H1 (cell line): ENCODE results near the gene DOK3. TPM values are rescaled to one million over a fixed set of nuclear protein-coding genes. Genes with fewer than 3 reads are reported as not detected.

Source experiments
- CTCF ChIA-PET: fragments of 300-600 bp; sonication (Branson Sonifier 250); formaldehyde crosslinking; loops from one replicate; lab custom pipeline; 2021; ENCODE audit not compliant: partially characterized antibody; lab: Charles Lee
- POLR2A ChIA-PET: fragments of 300-600 bp; sonication (Branson Sonifier 250); formaldehyde crosslinking; loops from one replicate; lab custom pipeline; 2021; ENCODE audit warnings: inconsistent platforms; ENCODE audit not compliant: partially characterized antibody; lab: Charles Lee
- DNase-seq, 2 experiments: peaks; one replicate each; pipeline versions ENCODE4 v3.0.0 to v3.0.0-alpha.2; 2010 to 2022; ENCODE audit warnings: low spot score in 2 of 2, low read depth in 1 of 2, mixed read lengths in 1 of 2
- FAIRE-seq: peaks from 2 replicates; lab custom pipeline; 2011; peaks lifted over from hg19 to GRCh38; lab: Jason Lieb, UNC
- H2AFZ ChIP-seq: 2 replicates; pipeline ENCODE4 v1.8.1; 2012; ENCODE audit warnings: low read length, inconsistent platforms
- H2AK5ac ChIP-seq: 2 replicates; pipeline ENCODE4 v1.6.1; 2013; ENCODE audit warnings: low read depth, low read length
- H2BK120ac ChIP-seq: replicated peaks from 2 replicates; pipeline ENCODE3; 2013; ENCODE audit warnings: low read depth, low read length, inconsistent platforms
- H2BK12ac ChIP-seq: 2 replicates; pipeline ENCODE4 v1.6.1; 2013; ENCODE audit warnings: low read depth, low read length
- H2BK15ac ChIP-seq: 2 replicates; pipeline ENCODE4 v1.6.1; 2013; ENCODE audit warnings: low read length
- H2BK20ac ChIP-seq: 2 replicates; pipeline ENCODE4 v1.6.1; 2013; ENCODE audit warnings: low read length
- H2BK5ac ChIP-seq: 2 replicates; pipeline ENCODE4 v1.6.1; 2013; ENCODE audit warnings: low read depth, low read length
- H3K14ac ChIP-seq: 2 replicates; pipeline ENCODE4 v1.6.1; 2013; ENCODE audit warnings: inconsistent platforms; ENCODE audit not compliant: insufficient read length
- H3K18ac ChIP-seq: 2 replicates; pipeline ENCODE4 v1.6.1; 2013; ENCODE audit warnings: low read length; ENCODE audit errors: extremely low read depth
- H3K23ac ChIP-seq: 2 replicates; pipeline ENCODE4 v1.6.1; 2013; ENCODE audit warnings: inconsistent platforms; ENCODE audit not compliant: insufficient read length
- H3K23me2 ChIP-seq: 2 replicates; pipeline ENCODE4 v1.6.1; 2013; ENCODE audit warnings: low read depth, low read length
- H3K27ac ChIP-seq: 2 replicates; pipeline ENCODE4 v1.6.1; 2011; ENCODE audit warnings: low read depth, low read length, inconsistent platforms
- H3K27me3 ChIP-seq, 4 experiments: replicated peaks in 1 of 4; 1 replicate in 1 of 4; 2 replicates in 3 of 4; pipeline versions ENCODE4 v1.6.1 to v1.8.1; 2011 to 2013; ENCODE audit warnings: low read length in 3 of 4, mild to moderate bottlenecking in 3 of 4, inconsistent platforms in 2 of 4, mixed read lengths in 2 of 4, moderate library complexity in 1 of 4; ENCODE audit not compliant: control insufficient read depth in 3 of 4, insufficient read depth in 3 of 4; ENCODE audit errors: extremely low read depth in 1 of 4
- H3K36me3 ChIP-seq, 4 experiments: 2 replicates each; pipeline versions ENCODE4 v1.6.1 to v1.8.1; 2011 to 2013; ENCODE audit warnings: mild to moderate bottlenecking in 4 of 4, low read length in 3 of 4, moderate library complexity in 2 of 4, control low read depth in 1 of 4, inconsistent platforms in 1 of 4; ENCODE audit not compliant: insufficient read depth in 4 of 4, control insufficient read depth in 2 of 4
- H3K4ac ChIP-seq: replicated peaks from 2 replicates; pipeline ENCODE3; 2013; ENCODE audit warnings: low read length, low read depth, mixed read lengths, inconsistent platforms; ENCODE audit not compliant: insufficient read length
- H3K4me1 ChIP-seq, 4 experiments: replicated peaks in 1 of 4; 1 replicate in 1 of 4; 2 replicates in 3 of 4; pipeline versions ENCODE4 v1.6.1 to v1.8.1; 2011 to 2013; ENCODE audit warnings: low read length in 3 of 4, inconsistent platforms in 2 of 4, mixed read lengths in 1 of 4; ENCODE audit not compliant: insufficient read depth in 4 of 4, control insufficient read depth in 3 of 4
- H3K4me2 ChIP-seq, 2 experiments: 2 replicates each; pipeline versions ENCODE4 v1.6.1 to v1.8.1; 2011 to 2013; ENCODE audit warnings: low read depth in 2 of 2, low read length in 2 of 2, control low read depth in 1 of 2, inconsistent platforms in 1 of 2, mild to moderate bottlenecking in 1 of 2; ENCODE audit not compliant: insufficient read depth in 1 of 2
- H3K4me3 ChIP-seq, 4 experiments: fragments of 200-600, 300-600 bp in 1 of 4; sonication (generic), shearing (Covaris generic), sonication (Bioruptor Twin) in 1 of 4; 2 replicates each; pipeline versions ENCODE4 v1.5.1 to v1.8.1; 2011 to 2016; ENCODE audit warnings: low read length in 4 of 4, low read depth in 3 of 4, control low read depth in 2 of 4, inconsistent platforms in 2 of 4, mild to moderate bottlenecking in 2 of 4, mixed read lengths in 1 of 4, moderate library complexity in 1 of 4; ENCODE audit not compliant: insufficient read depth in 2 of 4; ENCODE audit errors: extremely low read depth in 1 of 4
- H3K56ac ChIP-seq: replicated peaks from 2 replicates; pipeline ENCODE3; 2013; ENCODE audit warnings: low read depth, mild to moderate bottlenecking, mixed read lengths, low read length, inconsistent platforms; ENCODE audit not compliant: insufficient read length
- H3K79me1 ChIP-seq: 2 replicates; pipeline ENCODE4 v1.6.1; 2013; ENCODE audit warnings: low read depth, low read length, control low read depth
- H3K79me2 ChIP-seq, 2 experiments: 2 replicates each; pipeline versions ENCODE4 v1.6.1 to v1.8.1; 2012 to 2013; ENCODE audit warnings: low read length in 2 of 2, mild to moderate bottlenecking in 2 of 2, inconsistent platforms in 1 of 2; ENCODE audit not compliant: insufficient read depth in 2 of 2, control insufficient read depth in 1 of 2
- H3K9ac ChIP-seq, 4 experiments: replicated peaks in 1 of 4; 1 replicate in 1 of 4; 2 replicates in 3 of 4; pipeline versions ENCODE4 v1.6.1 to v1.8.1; 2011 to 2013; ENCODE audit warnings: low read depth in 3 of 4, low read length in 3 of 4, control low read depth in 2 of 4, mild to moderate bottlenecking in 2 of 4, moderate library complexity in 2 of 4, inconsistent platforms in 1 of 4; ENCODE audit errors: extremely low read depth in 1 of 4
- H3K9me3 ChIP-seq, 2 experiments: 2 replicates each; pipeline versions ENCODE4 v1.6.1 to v1.8.1; 2012 to 2013; ENCODE audit warnings: mild to moderate bottlenecking in 2 of 2, moderate library complexity in 2 of 2, control low read depth in 1 of 2, inconsistent platforms in 1 of 2, low read depth in 1 of 2, low read length in 1 of 2, mixed read lengths in 1 of 2; ENCODE audit not compliant: insufficient read depth in 2 of 2
- H4K20me1 ChIP-seq, 2 experiments: replicated peaks in 1 of 2; 2 replicates each; pipeline versions ENCODE3 to v1.8.1; 2011 to 2013; ENCODE audit warnings: inconsistent platforms in 2 of 2, low read length in 2 of 2, mild to moderate bottlenecking in 1 of 2; ENCODE audit not compliant: insufficient read depth in 2 of 2, control insufficient read depth in 1 of 2
- H4K5ac ChIP-seq: 2 replicates; pipeline ENCODE4 v1.6.1; 2013; ENCODE audit warnings: low read length, low read depth, mixed read lengths, inconsistent platforms; ENCODE audit not compliant: insufficient read length
- H4K8ac ChIP-seq: 2 replicates; pipeline ENCODE4 v1.8.0; 2013; ENCODE audit warnings: mild to moderate bottlenecking, moderate library complexity, low read length, inconsistent platforms; ENCODE audit not compliant: insufficient read depth; ENCODE audit errors: extremely low read depth
- H4K91ac ChIP-seq: replicated peaks from 2 replicates; pipeline ENCODE3; 2013; ENCODE audit warnings: low read length, mixed read lengths, inconsistent platforms; ENCODE audit not compliant: insufficient read length
- ATF3 ChIP-seq: IDR thresholded peaks from 2 replicates; pipeline ENCODE4 v1.6.1; 2011; ENCODE audit warnings: low read depth, mild to moderate bottlenecking, low read length; ENCODE audit not compliant: insufficient read depth
- GTF2F1 ChIP-seq: IDR thresholded peaks from 2 replicates; pipeline ENCODE4 v1.6.1; 2012; ENCODE audit warnings: low read depth, low read length, improper control_type of control experiment, borderline replicate concordance
- KDM4A ChIP-seq: IDR thresholded peaks from one replicate; pipeline ENCODE4 v1.7.1; 2012; ENCODE audit warnings: low read depth, mild to moderate bottlenecking, moderate library complexity, low read length, inconsistent platforms; ENCODE audit not compliant: severe bottlenecking
- SP4 ChIP-seq: IDR thresholded peaks from 2 replicates; pipeline ENCODE4 v1.6.1; 2012; ENCODE audit warnings: low read length, inconsistent platforms
- WGBS, 2 experiments: shearing (Covaris generic) in 1 of 2; methylation state at CpG; one replicate each; pipeline versions ENCODE4 v1.1.6 to v1.1.7; 2013 to 2015; ENCODE audit warnings: low lambda C conversion rate in 2 of 2, mixed read lengths in 2 of 2, inconsistent platforms in 1 of 2, low coverage in 1 of 2, missing lambda C conversion rate in 1 of 2; ENCODE audit not compliant: insufficient replicate concordance in 2 of 2, insufficient coverage in 1 of 2, insufficient read length in 1 of 2; ENCODE audit errors: extremely low coverage in 1 of 2, missing lambda C conversion rate in 1 of 2; 5-methylcytosine and 5-hydroxymethylcytosine counted together
- polyA plus RNA-seq, 7 experiments: library from polyadenylated mRNA; depleted of rRNA in 3 of 7; stranded (reverse) in 5 of 7; unstranded in 2 of 7; fragments of >200 nt in 5 of 7; fragments of 200-250 nt in 2 of 7; gene quantifications; 1 replicate in 5 of 7; 2 replicates in 1 of 7; 4 replicates in 1 of 7; pipeline versions ENCODE4 v1.2.1 to v1.2.3, GENCODE V29; 2011 to 2013; ENCODE audit warnings: missing spikeins in 2 of 7, mixed read lengths in 2 of 7
- total RNA-seq: library from RNA; stranded (reverse); fragmentation: NEBNext Ultra II Directional; extraction: Animal tissue kit (Norgen Biotek cat#: 25700); gene quantifications from 2 replicates; pipeline ENCODE4 v1.2.1, GENCODE V29; 2021

DOK3 gene
- total and polyA plus RNA-seq, 2 of the 8 experiments (the other 6 are each of a cell fraction or from before 2014, with no cell fraction given), result 4.2 to 6.4 TPM

GRCh38 chr5:177524539-177524900 lies 14.9 kb upstream of the DOK3 start:
- Histone ChIP-seq H3K4me1 (no peaks in the 10 kb centered on the region), H3K23me2 (no peaks in the 10 kb centered on the region), H4K8ac (no peak overlapping the region), H2BK120ac (no peak overlapping the region), H4K91ac (no peak overlapping the region), H3K14ac (no peak overlapping the region), H2AFZ (no peak overlapping the region), H3K27me3 (no peaks in the 10 kb centered on the region), H2AK5ac (no peak overlapping the region), H3K56ac (no peak overlapping the region), H3K79me2 (no peaks in the 10 kb centered on the region), H3K4ac (no peak overlapping the region), H2BK5ac (no peak overlapping the region), H3K79me1 (no peaks in the 10 kb centered on the region), H4K20me1 (peaks cover 9% of the 10 kb centered on the region in 2 experiments), H4K5ac (no peak overlapping the region), H2BK15ac (no peak overlapping the region), H3K4me2 (no peak overlapping the region), H3K36me3 (peaks cover 29 to 65% (median 44%) of the 10 kb centered on the region in 4 experiments; a peak in 7 of 8 replicates), H2BK20ac (no peak overlapping the region), H3K9ac (no peak overlapping the region), H3K18ac (no peak overlapping the region), H3K23ac (no peak overlapping the region), H2BK12ac (no peak overlapping the region), H3K4me3 (no peak overlapping the region), H3K27ac (no peak overlapping the region), H3K9me3 (no peaks in the 10 kb centered on the region)
- DNase-seq (no peak), FAIRE-seq (no peak)
- POLR2A ChIA-PET, result interaction anchor here (0.8 to 1.9 kb wide), 11 partner anchors 8 to 53 kb away, joined by 3 to 10 read pairs (median 3); partner anchors contain the start of gene DDX41
- 92% methylated on average over 11 of the region's 12 CpGs; no CpG with 5 or more reads in 1 of the 2 experiments for WGBS, 2 experiments
- CTCF ChIA-PET, result interaction anchor here (0.6 to 2.2 kb wide), 10 partner anchors 9 to 215 kb away, joined by 3 to 12 read pairs (median 3); partner anchors contain the start of gene DOK3
- TF ChIP-seq KDM4A, result no peak
- TF ChIP-seq SP4, result no peak
- TF ChIP-seq ATF3, result no peak
- TF ChIP-seq GTF2F1, result no peak
